Spleen (tissue), 11 donors: Measurements from ENCODE around the gene ERICH2. TPM values are rescaled to one million over a fixed set of nuclear protein-coding genes. Genes with fewer than 3 reads are reported as not detected.

Experiments used
- DNase-seq: peaks from one replicate; pipeline ENCODE4 v3.0.0-alpha.2; 2020
- H3K27ac ChIP-seq, 8 donors: fragments of 200-600 bp; sonication (generic) in 7 of 8; 1 replicate in 4 of 8; 2 replicates in 4 of 8; pipeline versions ENCODE4 v1.5.0 to v1.8.0; 2016 to 2021; ENCODE audit warnings: inconsistent platforms in 4 of 8, mild to moderate bottlenecking in 4 of 8, moderate library complexity in 1 of 8
- H3K27me3 ChIP-seq, 7 donors: fragments of 200-600 bp; sonication (generic) in 6 of 7; replicated peaks in 1 of 7; 1 replicate in 4 of 7; 2 replicates in 3 of 7; pipeline versions ENCODE4 v1.5.0 to v1.8.0; 2016 to 2021; ENCODE audit warnings: inconsistent platforms in 3 of 7, mild to moderate bottlenecking in 1 of 7
- H3K36me3 ChIP-seq, 6 donors: fragments of 200-600 bp; sonication (generic) in 5 of 6; 1 replicate in 4 of 6; 2 replicates in 2 of 6; pipeline versions ENCODE4 v1.5.0 to v1.8.0; 2016 to 2021; ENCODE audit warnings: inconsistent platforms in 2 of 6
- H3K4me1 ChIP-seq, 6 donors: fragments of 200-600 bp; sonication (generic) in 5 of 6; 1 replicate in 3 of 6; 2 replicates in 3 of 6; pipeline versions ENCODE4 v1.5.0 to v1.8.0; 2016 to 2021; ENCODE audit warnings: inconsistent platforms in 3 of 6
- H3K4me3 ChIP-seq, 8 donors: fragments of 200-600 bp; sonication (generic) in 7 of 8; 1 replicate in 4 of 8; 2 replicates in 4 of 8; pipeline versions ENCODE4 v1.5.0 to v1.8.0; 2016 to 2021; ENCODE audit warnings: inconsistent platforms in 4 of 8, mild to moderate bottlenecking in 4 of 8, moderate library complexity in 2 of 8
- H3K9me3 ChIP-seq, 8 donors: fragments of 200-600 bp; sonication (generic) in 7 of 8; 1 replicate in 4 of 8; 2 replicates in 4 of 8; pipeline versions ENCODE4 v1.5.0 to v1.8.0; 2016 to 2021; ENCODE audit warnings: inconsistent platforms in 4 of 8
- CTCF ChIP-seq, 11 experiments: fragments of 200-600 bp in 7 of 11; fragments of 450-650 bp in 4 of 11; sonication (generic) in 4 of 11; IDR thresholded peaks in 8 of 11; conservative IDR thresholded peaks in 3 of 11; 1 replicate in 7 of 11; 2 replicates in 4 of 11; pipeline versions ENCODE4 v1.4.0 to v1.8.0; 2016 to 2021; ENCODE audit warnings: antibody characterized with exemption in 11 of 11, inconsistent platforms in 4 of 11, mild to moderate bottlenecking in 1 of 11
- POLR2A ChIP-seq, 3 donors: fragments of 450-650 bp; IDR thresholded peaks; one replicate each; pipeline ENCODE4 v1.5.1; 2017; ENCODE audit warnings: antibody characterized with exemption in 3 of 3, mild to moderate bottlenecking in 1 of 3
- POLR2AphosphoS5 ChIP-seq, 3 donors: sonication (generic); formaldehyde crosslinking; IDR thresholded peaks; one replicate each; pipeline ENCODE4 v1.5.1; 2017; ENCODE audit warnings: antibody characterized with exemption in 3 of 3
- WGBS, 5 donors: extraction: QIAGEN DNeasy Blood & Tissue Kit in 3 of 5; methylation state at CpG; one replicate each; pipeline versions ENCODE4 v1.1.5 to v1.1.7; 2013 to 2018; 5-methylcytosine and 5-hydroxymethylcytosine counted together
- intact Hi-C: fragments of 100-400 bp; cut with DNase I; formaldehyde crosslinking; loops from one replicate; pipeline ENCODE4 v1.15.0; 2023; ENCODE audit warnings: low total_unique reads
- polyA plus RNA-seq, 3 donors: library from polyadenylated mRNA; stranded (reverse); fragments of 200-250 nt; gene quantifications; one replicate each; pipeline ENCODE4 v1.2.1, GENCODE V29; 2013
- small RNA-seq, 4 donors: library from RNA; depleted of rRNA; stranded (forward); fragments of <200 nt; gene quantifications; one replicate each; pipeline ENCODE3, GENCODE V24; 2016
- total RNA-seq, 7 donors: library from RNA; depleted of rRNA in 3 of 7; stranded (reverse); fragments of >200 nt in 3 of 7; fragmentation: NEBNext Ultra II Directional in 4 of 7; extraction: Animal tissue kit (Norgen Biotek cat#: 25700) in 4 of 7; gene quantifications; one replicate each; pipeline versions ENCODE4 v1.1.0 to v1.2.1, GENCODE V29; 2016 to 2021
- donor health status: healthy with polysubstance abuse.
- donor health status: DM: no; HTN: no; CAD: no; lungs with moderate emphysema.
- donor health status: DM: no; HTN: no; CAD: no.
- donor health status: Bipolar disorder and iron deficiency.
- donor health status: healthy.
- donor health status: DM: no; HTN: no; CAD: no.
- donor health status: DM: yes; HTN: yes; CAD: no.

The ERICH2 gene
- total and polyA plus RNA-seq, 10 donors, result 0.14 TPM; not detected in 9

GRCh38 chr2:170845343-170845742 lies 75.2 kb downstream of the ERICH2 start:
- Histone ChIP-seq H3K4me3 (no peak overlapping the region), H3K4me1 (no peaks in the 10 kb centered on the region), H3K9me3 (no peaks in the 10 kb centered on the region), H3K36me3 (no peaks in the 10 kb centered on the region), H3K27me3 (peaks cover 0 to 7% (median 0%) of the 10 kb centered on the region in 7 donors), H3K27ac (no peak overlapping the region)
- DNase-seq, result no peak
- TF ChIP-seq POLR2A (IDR thresholded peaks at IDR 0.05), result no peak
- TF ChIP-seq POLR2AphosphoS5 (IDR thresholded peaks at IDR 0.05), result no peak
- TF ChIP-seq CTCF (IDR thresholded peaks at IDR 0.05 in 8 of 11, conservative IDR thresholded peaks at IDR 0.05 in 3 of 11), result no peak
- WGBS, 5 donors, result 84 to 89% (median 86%) methylated on average over 10 of the region's 10 CpGs
- intact Hi-C loops, result no loop called here

GRCh38 chr2:170846314-170846713 lies 76.1 kb downstream of the ERICH2 start:
- no peaks in the 10 kb centered on the region for H3K9me3 ChIP-seq

GRCh38 chr2:170847716-170848115 lies 77.5 kb downstream of the ERICH2 start:
- no peak for DNase-seq
- H3K4me1 ChIP-seq, result no peaks in the 10 kb centered on the region
- H3K27ac ChIP-seq, result no peak overlapping the region
- H3K9me3 ChIP-seq, result no peaks in the 10 kb centered on the region
- TF ChIP-seq CTCF (IDR thresholded peaks at IDR 0.05 in 8 of 11, conservative IDR thresholded peaks at IDR 0.05 in 3 of 11) (no peak), POLR2A (IDR thresholded peaks at IDR 0.05) (no peak), POLR2AphosphoS5 (IDR thresholded peaks at IDR 0.05) (no peak)
- peaks cover 0 to 7% (median 0%) of the 10 kb centered on the region in 7 donors for H3K27me3 ChIP-seq
- WGBS, 5 donors, result 74 to 93% (median 77%) methylated on average over 4 of the region's 4 CpGs
- intact Hi-C loops, result no loop called here
- no peaks in the 10 kb centered on the region for H3K36me3 ChIP-seq
- no peak overlapping the region for H3K4me3 ChIP-seq

More at GRCh38 chr2:170846314-170846713, 76.1 kb downstream of the ERICH2 start:
- no peak overlapping the region for H3K4me3 ChIP-seq
- H3K27ac ChIP-seq, result no peak overlapping the region
- no peak for DNase-seq
- no peaks in the 10 kb centered on the region for H3K36me3 ChIP-seq
- no peaks in the 10 kb centered on the region for H3K4me1 ChIP-seq
- TF ChIP-seq CTCF (IDR thresholded peaks at IDR 0.05 in 8 of 11, conservative IDR thresholded peaks at IDR 0.05 in 3 of 11) (no peak), POLR2A (IDR thresholded peaks at IDR 0.05) (no peak), POLR2AphosphoS5 (IDR thresholded peaks at IDR 0.05) (no peak)
- peaks cover 0 to 7% (median 0%) of the 10 kb centered on the region in 7 donors for H3K27me3 ChIP-seq
- intact Hi-C loops, result no loop called here

Small RNA genes within 50 kb of the gene (small RNA-seq; reads per million reads assigned to genes)
- gene RF00019, result 0 reads per million in 4 donors

Other genes starting within 250 kb of the ERICH2 start
- not detected for gene SP5, start 55.0 kb upstream of the ERICH2 start, total RNA-seq
- under 1 TPM in 2 of 3 donors, not detected in 1; 0.06 to 0.20 TPM for gene SP5, start 55.0 kb upstream of the ERICH2 start, polyA plus RNA-seq
- gene GAD1, start 46.5 kb downstream of the ERICH2 start, total RNA-seq, result 1 to 10 TPM in 1 of 7 donors, under 1 TPM in 3, not detected in 3; 0.11 to 1.4 (median 0.45) TPM
- under 1 TPM; 0.08 to 0.16 (median 0.13) TPM for gene GAD1, start 46.5 kb downstream of the ERICH2 start, polyA plus RNA-seq
- 10 to 100 TPM; 44.7 to 57.5 (median 55.6) TPM for gene GORASP2, start 158.9 kb downstream of the ERICH2 start, total RNA-seq
- gene GORASP2, start 158.9 kb downstream of the ERICH2 start, polyA plus RNA-seq, result 10 to 100 TPM; 17.3 to 31.4 (median 22.2) TPM